Right lobe of liver (tissue), 6 donors: Measurements from ENCODE around the gene LRRC4. TPM values are rescaled to one million over a fixed set of nuclear protein-coding genes. Genes with fewer than 3 reads are reported as not detected.

Experiments
- ATAC-seq, 4 donors: fragments of 200-7000 bp; cut with Tn5 transposase; one replicate each; pipeline ENCODE4 v1.9.1; 2020; ENCODE audit warnings: mild to moderate bottlenecking in 4 of 4, moderate library complexity in 4 of 4
- DNase-seq, 3 donors: peaks; one replicate each; pipeline ENCODE4 v3.0.0-alpha.2; 2020
- H3K27ac ChIP-seq, 3 donors: fragments of 200-600 bp; one replicate each; pipeline ENCODE4 v1.8.0; 2022
- H3K27me3 ChIP-seq, 2 donors: fragments of 200-600 bp; one replicate each; pipeline ENCODE4 v1.8.0; 2022
- H3K36me3 ChIP-seq, 4 donors: fragments of 200-600 bp; sonication (generic) in 1 of 4; one replicate each; pipeline versions ENCODE4 v1.5.1 to v1.8.0; 2017 to 2022; ENCODE audit warnings: control low read depth in 1 of 4
- H3K4me1 ChIP-seq, 4 donors: fragments of 200-600 bp; sonication (generic) in 1 of 4; one replicate each; pipeline versions ENCODE4 v1.5.1 to v1.8.0; 2017 to 2022; ENCODE audit warnings: control low read depth in 1 of 4
- H3K4me3 ChIP-seq, 3 donors: fragments of 200-600 bp; one replicate each; pipeline ENCODE4 v1.8.0; 2022
- H3K9me3 ChIP-seq, 4 donors: fragments of 200-600 bp; sonication (generic) in 1 of 4; one replicate each; pipeline versions ENCODE4 v1.5.1 to v1.8.0; 2017 to 2022; ENCODE audit warnings: control low read depth in 1 of 4
- CTCF ChIP-seq, 4 donors: fragments of 200-600 bp in 3 of 4; fragments of 450-650 bp in 1 of 4; IDR thresholded peaks; one replicate each; pipeline versions ENCODE4 v1.5.1 to v1.8.0; 2016 to 2022; ENCODE audit warnings: antibody characterized with exemption in 4 of 4, mild to moderate bottlenecking in 2 of 4
- POLR2A ChIP-seq: fragments of 450-650 bp; IDR thresholded peaks from one replicate; pipeline ENCODE4 v1.6.1; 2017; ENCODE audit warnings: antibody characterized with exemption, mild to moderate bottlenecking
- WGBS: methylation state at CpG from one replicate; pipeline ENCODE4 v1.1.6; 2018; ENCODE audit warnings: low coverage, low lambda C conversion rate; ENCODE audit not compliant: insufficient coverage; ENCODE audit errors: missing lambda C conversion rate; 5-methylcytosine and 5-hydroxymethylcytosine counted together
- intact Hi-C, 2 donors: fragments of 100-400 bp; cut with DNase I; formaldehyde crosslinking; loops; one replicate each; pipeline versions ENCODE4 v1.11.2 to v1.14.1; 2022
- total RNA-seq, 6 experiments: library from RNA; depleted of rRNA in 2 of 6; stranded (reverse); fragments of >200 nt in 2 of 6; fragmentation: NEBNext Ultra II Directional in 3 of 6; extraction: Animal tissue kit (Norgen Biotek cat#: 25700) in 3 of 6; gene quantifications; one replicate each; pipeline versions ENCODE4 v1.1.0 to v1.2.4, GENCODE V29; 2016 to 2023
- donor health status: DM: no; HTN: yes; CAD: no.
- donor health status: DM: no; HTN: no; CAD: no.
- donor health status: DM: no; HTN: no; CAD: no.
- donor health status: DM: no; HTN: yes; CAD: no.
- donor health status: DM: no; HTN: yes; CAD: no.

LRRC4 gene
- total RNA-seq, 6 experiments from 2014 or later: 0.74 to 4.0 (median 2.5) TPM

- DNase-seq (no peak), ATAC-seq (no peak)
- intact Hi-C loops: no loop called here
- H3K36me3 ChIP-seq: peaks cover 0 to 3% (median 0%) of the 10 kb centered on the region in 4 donors
- H3K4me3 ChIP-seq: no peak overlapping the region
- 86% methylated on average over 5 of the region's 7 CpGs for WGBS
- H3K27ac ChIP-seq: peak overlapping the region in 1 of 3 donors; percentile 59
- TF ChIP-seq POLR2A: no peak
- no peak for TF ChIP-seq CTCF (IDR thresholded peaks at IDR 0.05)
- H3K9me3 ChIP-seq: no peaks in the 10 kb centered on the region
- H3K4me1 ChIP-seq: peaks cover 0 to 53% (median 17%) of the 10 kb centered on the region in 4 donors
- H3K27me3 ChIP-seq: no peaks in the 10 kb centered on the region
Measured at GRCh38 chr7:128010391-128011127, 20.7 kb downstream of the LRRC4 start.

GRCh38 chr7:128008744-128009143 lies 22.5 kb downstream of the LRRC4 start:
- TF ChIP-seq CTCF (IDR thresholded peaks at IDR 0.05) (no peak), POLR2A (no peak)
- no peak overlapping the region for H3K4me3 ChIP-seq
- ATAC-seq (no peak), DNase-seq (no peak)
- H3K27me3 ChIP-seq: no peaks in the 10 kb centered on the region
- 95% methylated on average over 2 of the region's 2 CpGs for WGBS
- H3K27ac ChIP-seq: no peak overlapping the region
- intact Hi-C loops: no loop called here
- H3K4me1 ChIP-seq: peaks cover 0 to 64% (median 26%) of the 10 kb centered on the region in 4 donors
- H3K9me3 ChIP-seq: no peaks in the 10 kb centered on the region
- peaks cover 0 to 3% (median 0%) of the 10 kb centered on the region in 4 donors for H3K36me3 ChIP-seq

- Histone ChIP-seq H3K9me3 (no peaks in the 10 kb centered on the region), H3K36me3 (peaks cover 0 to 3% (median 0%) of the 10 kb centered on the region in 4 donors), H3K4me1 (peaks cover 0 to 70% (median 29%) of the 10 kb centered on the region in 4 donors), H3K4me3 (no peak overlapping the region), H3K27ac (no peak overlapping the region), H3K27me3 (no peaks in the 10 kb centered on the region)
- TF ChIP-seq POLR2A (no peak), CTCF (IDR thresholded peaks at IDR 0.05) (no peak)
- no peak for DNase-seq
- no peak for ATAC-seq
- WGBS: 90% methylated on average over 5 of the region's 5 CpGs
- intact Hi-C loops: no loop called here
Measured at GRCh38 chr7:128008141-128008540, 23.1 kb downstream of the LRRC4 start.

GRCh38 chr7:128007303-128007680 lies 23.9 kb downstream of the LRRC4 start:
- TF ChIP-seq POLR2A: no peak
- TF ChIP-seq CTCF (IDR thresholded peaks at IDR 0.05): no peak
- peaks cover 0 to 78% (median 31%) of the 10 kb centered on the region in 4 donors for H3K4me1 ChIP-seq
- H3K27ac ChIP-seq: no peak overlapping the region

More at GRCh38 chr7:128007303-128007680, 23.9 kb downstream of the LRRC4 start:
- intact Hi-C loops: no loop called here
- no peak for DNase-seq
- Histone ChIP-seq H3K9me3 (no peaks in the 10 kb centered on the region), H3K27me3 (no peaks in the 10 kb centered on the region), H3K4me3 (no peak overlapping the region), H3K36me3 (peaks cover 0 to 1% (median 0%) of the 10 kb centered on the region in 4 donors)
- no peak for ATAC-seq
- 89% methylated on average over 3 of the region's 3 CpGs for WGBS
